HepG2 (cell line): Measurements from ENCODE around the gene PBX4. TPM values are rescaled to one million over a fixed set of nuclear protein-coding genes. Genes with fewer than 3 reads are reported as not detected.

Experiments used
- CC2D1A ChIP-seq: sonication (generic); formaldehyde crosslinking; IDR thresholded peaks from 2 replicates; pipeline ENCODE4 v1.8.1; 2023; ENCODE audit warnings: mild to moderate bottlenecking, missing genetic modification reagents
- CREB3 ChIP-seq: sonication (generic); formaldehyde crosslinking; IDR thresholded peaks from 2 replicates; pipeline ENCODE4 v1.5.0; 2020; ENCODE audit warnings: missing genetic modification reagents
- E2F1 ChIP-seq: sonication (generic); formaldehyde crosslinking; IDR thresholded peaks from 2 replicates; pipeline ENCODE4 v1.5.0; 2020; ENCODE audit warnings: missing genetic modification reagents
- ETV5 ChIP-seq: IDR thresholded peaks from 2 replicates; pipeline ENCODE4 v1.6.1; 2018; ENCODE audit warnings: missing biosample characterization, missing genetic modification reagents, inconsistent platforms, borderline replicate concordance
- GPBP1L1 ChIP-seq: sonication (generic); formaldehyde crosslinking; IDR thresholded peaks from 2 replicates; pipeline ENCODE4 v1.5.0; 2020; ENCODE audit warnings: mild to moderate bottlenecking, missing genetic modification reagents
- GTF3A ChIP-seq: sonication (generic); formaldehyde crosslinking; conservative IDR thresholded peaks from 2 replicates; pipeline ENCODE4 v1.4.0; 2020; ENCODE audit warnings: mild to moderate bottlenecking, missing genetic modification reagents
- IRF1 ChIP-seq: sonication (generic); formaldehyde crosslinking; IDR thresholded peaks from 2 replicates; pipeline ENCODE4 v1.4.0; 2020; ENCODE audit warnings: low read depth, mild to moderate bottlenecking, missing genetic modification reagents
- KDM5A ChIP-seq: fragments of 200-600 bp; sonication (generic); IDR thresholded peaks from 2 replicates; pipeline ENCODE4 v1.7.0; 2018; ENCODE audit warnings: antibody characterized with exemption, mild to moderate bottlenecking, low read length, borderline replicate concordance
- MXD1 ChIP-seq: sonication (generic); formaldehyde crosslinking; IDR thresholded peaks from 2 replicates; pipeline ENCODE4 v1.4.0; 2020; ENCODE audit warnings: mild to moderate bottlenecking, missing genetic modification reagents
- NFE2 ChIP-seq: sonication (generic); formaldehyde crosslinking; IDR thresholded peaks from 2 replicates; pipeline ENCODE4 v1.4.0; 2020; ENCODE audit warnings: missing genetic modification reagents
- NR0B2 ChIP-seq: sonication (generic); formaldehyde crosslinking; IDR thresholded peaks from 2 replicates; pipeline ENCODE4 v1.4.0; 2020; ENCODE audit warnings: mild to moderate bottlenecking, missing genetic modification reagents
- TCF7L2 ChIP-seq: IDR thresholded peaks from 2 replicates; pipeline ENCODE4 v1.6.1; 2011; ENCODE audit warnings: mild to moderate bottlenecking, low read depth, low read length, moderate library complexity
- THAP8 ChIP-seq: sonication (generic); formaldehyde crosslinking; IDR thresholded peaks from 2 replicates; pipeline ENCODE4 v1.5.1; 2020; ENCODE audit warnings: missing genetic modification reagents, mild to moderate bottlenecking, borderline replicate concordance
- ZBTB2 ChIP-seq: sonication (generic); formaldehyde crosslinking; IDR thresholded peaks from 2 replicates; pipeline ENCODE4 v1.8.0; 2022; ENCODE audit warnings: low read depth, missing genetic modification reagents
- ZBTB7A ChIP-seq: sonication (generic); formaldehyde crosslinking; IDR thresholded peaks from 2 replicates; pipeline ENCODE4 v1.8.0; 2022; ENCODE audit warnings: mild to moderate bottlenecking, missing genetic modification reagents
- ZNF17 ChIP-seq: sonication (generic); formaldehyde crosslinking; IDR thresholded peaks from 2 replicates; pipeline ENCODE4 v1.5.0; 2020; ENCODE audit warnings: mild to moderate bottlenecking, missing genetic modification reagents
- ZNF274 ChIP-seq: sonication (generic); formaldehyde crosslinking; IDR thresholded peaks from 2 replicates; pipeline ENCODE4 v1.5.1; 2020; ENCODE audit warnings: mild to moderate bottlenecking, missing genetic modification reagents
- ZNF564 ChIP-seq: sonication (generic); formaldehyde crosslinking; IDR thresholded peaks from 2 replicates; pipeline ENCODE4 v1.8.1; 2023; ENCODE audit warnings: mild to moderate bottlenecking, missing genetic modification reagents
- ZNF672 ChIP-seq: sonication (generic); formaldehyde crosslinking; IDR thresholded peaks from 2 replicates; pipeline ENCODE4 v1.8.1; 2022; ENCODE audit warnings: missing genetic modification reagents
- ZNF678 ChIP-seq: sonication (generic); formaldehyde crosslinking; IDR thresholded peaks from 2 replicates; pipeline ENCODE4 v1.4.0; 2020; ENCODE audit warnings: mild to moderate bottlenecking, missing genetic modification reagents
- ZNF749 ChIP-seq: sonication (generic); formaldehyde crosslinking; IDR thresholded peaks from 2 replicates; pipeline ENCODE4 v1.8.0; 2022; ENCODE audit warnings: mild to moderate bottlenecking, missing genetic modification reagents, moderate library complexity, borderline replicate concordance
- polyA plus RNA-seq, 8 experiments: library from polyadenylated mRNA; depleted of rRNA in 3 of 8; stranded (reverse) in 7 of 8; unstranded in 1 of 8; fragments of >200 nt; fragmentation: Illumina TruSeq in 4 of 8; extraction: Trizol in 4 of 8; gene quantifications; 2 replicates each; pipeline versions ENCODE4 v1.2.1 to v1.2.3, GENCODE V29; 2011 to 2016; ENCODE audit warnings: low read depth in 4 of 8, missing spikeins in 1 of 8, mixed read lengths in 1 of 8; ENCODE audit not compliant: insufficient read depth in 1 of 8
- total RNA-seq, 5 experiments: library from RNA; depleted of rRNA; stranded (reverse); fragments of >200 nt; fragmentation: Illumina TruSeq; extraction: Trizol; gene quantifications; 2 replicates each; pipeline ENCODE4 v1.2.3, GENCODE V29; 2016; ENCODE audit warnings: low read depth in 1 of 5

PBX4 gene
- total and polyA plus RNA-seq, 2 of the 13 experiments (the other 11 are each of a cell fraction or from before 2014, with no cell fraction given): not detected

- TF ChIP-seq NR0B2 (CRISPR knock-in tag) (peak; percentile 21; the same call in 1 of the 2 replicates), THAP8 (CRISPR knock-in tag) (no peak), TCF7L2 (no peak), GTF3A (CRISPR knock-in tag) (no peak), ZNF749 (CRISPR knock-in tag) (no peak), ETV5 (peak; percentile 83), IRF1 (CRISPR knock-in tag) (no peak), ZNF672 (CRISPR knock-in tag) (no peak), CREB3 (CRISPR knock-in tag) (peak; percentile 77; the same call in 1 of the 2 replicates), ZNF678 (CRISPR knock-in tag) (no peak), ZNF17 (no peak), CC2D1A (CRISPR knock-in tag) (no peak), ZNF564 (CRISPR knock-in tag) (0 out of 2 replicates have a peak, but pooled peaks have one; percentile 64), E2F1 (CRISPR knock-in tag) (0 out of 2 replicates have a peak, but pooled peaks have one; percentile 71), ZBTB2 (CRISPR knock-in tag) (peak; percentile 76; the same call in 1 of the 2 replicates), GPBP1L1 (CRISPR knock-in tag) (no peak), NFE2 (CRISPR knock-in tag) (no peak), ZBTB7A (CRISPR knock-in tag) (no peak), MXD1 (CRISPR knock-in tag) (peak; percentile 45; the same call in 1 of the 2 replicates), ZNF274 (CRISPR knock-in tag) (no peak), KDM5A (peak; percentile 62)
Observed at GRCh38 chr19:19663256-19664120, 45.0 kb upstream of the PBX4 start, which contains the start of gene ATP13A1 (continued).
